ENCODE measurements around the gene WDFY2. TPM values are rescaled to one million over a fixed set of nuclear protein-coding genes. Genes with fewer than 3 reads are reported as not detected.

Gene WDFY2
- total and polyA plus RNA-seq, 2 of the 8 experiments (the other 6 are each of a cell fraction or from before 2014, with no cell fraction given) = 13.9 to 29.0 TPM

DNA sequence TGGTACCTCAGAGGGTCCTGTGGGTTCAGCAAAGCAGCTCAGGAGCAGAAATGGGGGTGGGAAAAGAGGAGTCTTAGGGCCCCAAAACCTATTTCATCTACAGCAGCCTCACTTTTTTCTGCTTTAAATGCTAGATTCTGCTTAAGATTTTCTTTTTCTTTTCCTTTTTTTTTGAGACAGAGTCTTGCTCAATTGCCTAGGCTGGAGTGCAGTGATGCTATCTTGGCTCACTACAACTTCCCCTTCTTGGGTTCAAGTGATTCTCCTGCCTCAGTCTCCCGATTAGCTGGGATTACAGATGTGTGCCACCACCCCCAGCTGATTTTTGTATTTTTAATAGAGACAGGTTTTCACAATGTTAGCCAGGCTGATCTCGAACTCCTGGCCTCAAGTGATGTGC is 30.7 kb upstream of the WDFY2 start (continued):
- TF ChIP-seq CHD7 (IDR thresholded peaks at IDR 0.05; ENCODE audit: insufficient replicate concordance, low read length) = no peak
- TF ChIP-seq KDM4A (IDR thresholded peaks at IDR 0.05; ENCODE audit: low read depth, low read length, severe bottlenecking) = no peak
- TF ChIP-seq TCF12 (IDR thresholded peaks at IDR 0.05; ENCODE audit: low read depth, low read length) = no peak
- no peak for TF ChIP-seq NANOG (IDR thresholded peaks at IDR 0.05; ENCODE audit: insufficient read depth, low read depth, low read length, poor library complexity, severe bottlenecking)
- no peak for TF ChIP-seq CTBP2 (IDR thresholded peaks at IDR 0.05; ENCODE audit: borderline replicate concordance, insufficient read depth, insufficient read length, low read length)
- no peak for TF ChIP-seq ASH2L (IDR thresholded peaks at IDR 0.05; ENCODE audit: low read length)
- no peak for TF ChIP-seq MAFK (IDR thresholded peaks at IDR 0.05; ENCODE audit: low read depth, low read length)

Data from H1 (cell line).